ENCODE results near the gene XKR7.

GRCh38 chr20:32028647-32029372, 60.9 kb downstream of the XKR7 start:
- TF ChIP-seq, protein P1, sequence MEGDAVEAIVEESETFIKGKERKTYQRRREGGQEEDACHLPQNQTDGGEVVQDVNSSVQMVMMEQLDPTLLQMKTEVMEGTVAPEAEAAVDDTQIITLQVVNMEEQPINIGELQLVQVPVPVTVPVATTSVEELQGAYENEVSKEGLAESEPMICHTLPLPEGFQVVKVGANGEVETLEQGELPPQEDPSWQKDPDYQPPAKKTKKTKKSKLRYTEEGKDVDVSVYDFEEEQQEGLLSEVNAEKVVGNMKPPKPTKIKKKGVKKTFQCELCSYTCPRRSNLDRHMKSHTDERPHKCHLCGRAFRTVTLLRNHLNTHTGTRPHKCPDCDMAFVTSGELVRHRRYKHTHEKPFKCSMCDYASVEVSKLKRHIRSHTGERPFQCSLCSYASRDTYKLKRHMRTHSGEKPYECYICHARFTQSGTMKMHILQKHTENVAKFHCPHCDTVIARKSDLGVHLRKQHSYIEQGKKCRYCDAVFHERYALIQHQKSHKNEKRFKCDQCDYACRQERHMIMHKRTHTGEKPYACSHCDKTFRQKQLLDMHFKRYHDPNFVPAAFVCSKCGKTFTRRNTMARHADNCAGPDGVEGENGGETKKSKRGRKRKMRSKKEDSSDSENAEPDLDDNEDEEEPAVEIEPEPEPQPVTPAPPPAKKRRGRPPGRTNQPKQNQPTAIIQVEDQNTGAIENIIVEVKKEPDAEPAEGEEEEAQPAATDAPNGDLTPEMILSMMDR (IDR thresholded peaks at IDR 0.05; ENCODE audit: extremely low read depth in 1 of 2, insufficient read depth in 1 of 2, low read depth in 1 of 2, low read length in 2 of 2) = no peak
- TF ChIP-seq POLR2AphosphoS5 (IDR thresholded peaks at IDR 0.05; ENCODE audit: insufficient read depth, low read depth, low read length) (no peak), POLR2A (IDR thresholded peaks at IDR 0.05; ENCODE audit: low read depth, low read length) (no peak)
